ENCODE results near the gene SSBP3. TPM values are rescaled to one million over a fixed set of nuclear protein-coding genes. Genes with fewer than 3 reads are reported as not detected.

SSBP3 gene
- total RNA-seq, 2 experiments from 2014 or later = 62.2 to 63.2 TPM

- POLR2A ChIA-PET = no interaction called here
Observed at GRCh38 chr1:54378874-54379554, 27.2 kb downstream of the SSBP3 start.

DNA sequence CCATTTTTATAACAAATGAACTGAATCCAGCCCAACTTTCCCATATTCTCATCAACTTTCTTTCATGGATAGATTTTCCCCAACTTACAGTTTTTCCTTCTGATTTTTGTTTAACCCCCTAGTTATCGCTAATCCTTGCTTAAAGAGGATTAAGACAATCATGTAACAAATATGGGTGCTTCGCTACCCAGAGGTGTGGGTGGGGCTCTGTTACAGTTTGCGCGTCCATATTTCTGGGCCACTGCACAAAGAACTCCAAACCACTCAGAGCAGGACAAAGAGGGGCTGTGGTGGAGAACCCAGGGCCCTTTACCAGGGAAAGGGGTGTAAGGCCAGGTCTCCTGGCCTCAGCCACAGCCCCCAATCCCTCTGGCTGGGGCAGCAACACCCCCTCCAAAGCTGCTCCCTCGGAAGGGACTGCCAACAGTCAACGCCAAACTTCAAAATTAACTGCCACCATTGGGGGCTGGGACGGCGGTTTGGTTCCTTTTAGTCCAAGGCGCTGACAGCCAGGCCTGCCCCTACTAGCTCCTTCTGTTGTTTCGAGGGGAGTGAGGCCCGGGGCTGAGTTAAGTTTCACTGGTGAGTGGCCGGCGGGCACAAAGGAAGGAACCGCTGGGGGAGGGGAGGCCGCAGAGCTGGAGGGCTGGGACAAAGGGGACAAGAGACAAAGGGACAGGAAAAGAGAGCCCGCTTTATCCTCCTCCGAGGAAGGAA lies 27.9 kb downstream of the SSBP3 start:
- POLR2A ChIA-PET = no interaction called here
- CTCF ChIA-PET = no interaction called here

More at GRCh38 chr1:54378874-54379554, 27.2 kb downstream of the SSBP3 start:
- CTCF ChIA-PET = no interaction called here

DNA sequence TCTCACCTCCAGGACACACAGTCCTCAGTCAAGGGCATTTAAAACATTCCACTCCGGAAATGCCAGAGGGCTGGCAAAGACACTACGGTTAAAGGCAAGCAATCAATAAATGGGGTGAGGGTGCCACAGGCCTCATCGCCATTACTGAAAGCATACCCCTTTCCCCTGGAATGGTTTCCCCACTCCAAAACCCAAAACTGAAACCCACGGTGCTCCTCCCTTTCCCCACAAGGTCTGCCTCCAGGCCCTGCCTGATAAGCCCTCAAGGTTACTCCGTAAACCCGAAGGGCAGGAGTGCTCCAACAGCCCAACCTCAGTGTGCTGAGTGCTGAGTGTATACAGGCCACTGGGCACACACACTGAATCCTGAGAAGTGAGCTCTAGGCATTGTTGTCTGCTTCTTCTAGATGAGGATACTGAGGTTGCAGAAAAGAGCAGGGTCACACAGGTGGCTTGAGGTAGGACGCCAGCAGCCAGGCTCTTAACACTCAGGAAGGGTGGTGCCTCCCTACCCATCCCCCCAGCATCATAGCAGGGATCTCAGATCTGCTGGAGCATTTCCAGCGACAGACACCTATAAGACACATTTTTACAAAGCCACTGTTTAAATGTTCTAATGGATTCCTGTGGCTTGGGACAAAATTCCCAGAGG lies 29.0 kb downstream of the SSBP3 start:
- POLR2A ChIA-PET = no interaction called here
- CTCF ChIA-PET = no interaction called here

- ChIA-PET CTCF (no interaction called here), POLR2A (interaction anchor here (0.6 kb wide), 1 partner anchor 557 kb away, joined by 3 read pairs; no protein-coding TSS in a partner anchor)
Observed at GRCh38 chr1:54376430-54377039, 29.7 kb downstream of the SSBP3 start.

- CTCF ChIA-PET = no interaction called here
Observed at GRCh38 chr1:54375712-54376429, 30.3 kb downstream of the SSBP3 start.

DNA sequence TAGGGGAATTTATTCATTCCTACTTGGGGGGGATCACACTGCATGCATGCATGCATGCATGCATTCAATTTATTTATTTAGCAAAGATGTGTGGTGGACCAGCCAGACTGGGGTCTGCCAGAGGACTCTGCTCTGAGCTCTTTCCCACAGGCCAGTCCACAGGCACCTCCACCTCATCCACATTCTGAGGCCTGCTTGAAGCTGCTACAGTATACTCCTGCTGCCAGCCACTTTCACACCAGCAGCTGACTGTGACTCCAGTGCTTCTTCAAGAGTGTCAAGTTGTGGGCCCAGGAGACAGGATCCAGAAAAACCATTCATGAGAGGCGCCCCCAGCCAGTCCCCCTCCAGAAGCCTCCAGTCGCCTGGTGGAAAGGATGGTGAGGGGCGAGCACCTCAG lies 30.9 kb downstream of the SSBP3 start:
- ChIA-PET CTCF (no interaction called here), POLR2A (no interaction called here)

More at GRCh38 chr1:54375712-54376429, 30.3 kb downstream of the SSBP3 start:
- POLR2A ChIA-PET = interaction anchor here (0.6 kb wide), 1 partner anchor 556 kb away, joined by 3 read pairs; no protein-coding TSS in a partner anchor

DNA sequence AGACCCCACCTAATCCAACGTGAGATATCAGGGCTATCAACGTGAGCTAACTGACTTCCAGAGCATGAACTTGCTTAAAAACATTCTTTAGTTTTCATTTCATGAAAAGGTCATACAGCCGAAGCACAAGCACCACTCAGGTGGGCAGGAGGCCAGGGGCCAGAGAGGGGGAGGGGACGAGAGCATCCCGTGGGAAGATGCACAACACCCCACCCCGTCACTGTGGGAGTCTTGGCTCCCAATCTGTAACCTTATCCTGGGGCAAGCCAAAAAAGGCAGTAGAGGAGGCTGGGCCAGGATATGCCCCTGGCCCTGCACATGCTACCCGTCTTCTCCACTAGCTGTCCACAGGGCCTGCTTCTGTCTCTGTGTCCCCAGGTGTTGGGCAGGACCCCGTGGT lies 31.4 kb downstream of the SSBP3 start:
- ChIA-PET POLR2A (no interaction called here), CTCF (interaction anchor here (0.6 kb wide), 1 partner anchor 21 kb away, joined by 3 read pairs; no protein-coding TSS in a partner anchor)

DNA sequence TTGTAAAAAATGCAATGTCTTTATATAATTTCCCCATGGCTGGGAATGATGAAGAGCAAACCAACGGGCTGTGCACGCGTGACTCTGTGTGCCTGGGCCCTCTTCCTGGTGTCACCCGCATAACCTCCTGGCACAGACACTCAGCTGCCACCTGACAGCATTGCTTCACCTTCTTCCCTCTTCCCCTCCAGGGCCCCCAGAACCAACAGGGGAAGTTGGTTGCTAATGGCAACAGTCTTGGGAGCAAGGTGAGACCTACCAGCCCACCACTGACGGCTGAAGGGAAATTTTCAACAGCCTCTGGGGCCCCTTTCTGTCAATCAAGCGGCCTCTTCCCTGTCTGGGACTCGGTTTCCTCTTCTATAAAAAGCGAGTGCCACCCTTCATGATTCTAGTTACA lies 33.2 kb downstream of the SSBP3 start:
- POLR2A ChIA-PET = no interaction called here
- CTCF ChIA-PET = no interaction called here

- ChIA-PET CTCF (no interaction called here), POLR2A (no interaction called here)
Observed at GRCh38 chr1:54371942-54372275, 34.3 kb downstream of the SSBP3 start.

- POLR2A ChIA-PET = no interaction called here
Observed at GRCh38 chr1:54371038-54371941, 34.9 kb downstream of the SSBP3 start.

GRCh38 chr1:54370287-54370989 lies 35.8 kb downstream of the SSBP3 start:
- ChIA-PET CTCF (no interaction called here), POLR2A (no interaction called here)

More at GRCh38 chr1:54371038-54371941, 34.9 kb downstream of the SSBP3 start:
- CTCF ChIA-PET = no interaction called here

GRCh38 chr1:54367613-54368012 lies 38.6 kb downstream of the SSBP3 start:
- POLR2A ChIA-PET = interaction anchor here (0.7 kb wide), 1 partner anchor 73 kb away, joined by 14 read pairs; no protein-coding TSS in a partner anchor
- CTCF ChIA-PET = no interaction called here

DNA sequence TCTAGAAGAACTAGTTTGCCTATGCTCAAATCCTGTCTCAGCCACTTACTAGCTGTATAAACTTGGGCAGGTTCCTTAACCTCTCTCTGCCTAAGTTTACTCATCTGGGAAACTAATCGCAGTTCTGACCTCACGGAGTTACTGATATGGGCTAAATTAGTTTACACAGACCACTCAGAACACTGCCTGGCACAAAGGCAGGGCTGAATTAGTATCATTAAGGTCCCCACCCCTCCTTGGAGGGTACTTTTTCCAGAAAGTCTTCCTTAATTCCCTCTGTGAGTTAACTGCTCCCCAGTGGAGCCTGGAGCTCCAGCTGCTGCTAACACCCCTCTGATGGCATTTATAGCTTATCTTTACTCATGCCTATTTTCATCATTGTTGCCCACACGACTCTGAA lies 40.3 kb downstream of the SSBP3 start:
- CTCF ChIA-PET = no interaction called here
- POLR2A ChIA-PET = no interaction called here

DNA sequence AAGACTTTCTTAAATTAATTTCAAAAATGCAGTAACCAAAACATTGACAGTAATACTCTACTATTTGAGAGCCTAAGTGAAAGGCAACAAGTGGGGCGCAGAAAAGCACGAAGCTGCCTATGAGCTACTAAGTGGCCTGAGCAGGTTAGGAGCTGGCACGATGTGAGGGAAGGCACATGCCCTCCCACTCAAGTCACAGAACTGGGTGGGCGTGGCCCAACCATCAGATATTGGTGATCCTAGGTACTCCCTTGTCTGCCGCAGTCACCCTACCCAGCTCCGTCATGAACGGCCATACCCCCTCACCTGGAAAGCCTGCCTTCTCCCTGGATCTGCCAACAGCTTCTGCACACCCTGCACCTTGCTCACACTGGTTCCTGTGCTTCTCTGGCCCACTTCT lies 40.8 kb downstream of the SSBP3 start:
- POLR2A ChIA-PET = no interaction called here
- CTCF ChIA-PET = interaction anchor here (0.6 kb wide), 1 partner anchor 631 kb away, joined by 3 read pairs; no protein-coding TSS in a partner anchor

DNA sequence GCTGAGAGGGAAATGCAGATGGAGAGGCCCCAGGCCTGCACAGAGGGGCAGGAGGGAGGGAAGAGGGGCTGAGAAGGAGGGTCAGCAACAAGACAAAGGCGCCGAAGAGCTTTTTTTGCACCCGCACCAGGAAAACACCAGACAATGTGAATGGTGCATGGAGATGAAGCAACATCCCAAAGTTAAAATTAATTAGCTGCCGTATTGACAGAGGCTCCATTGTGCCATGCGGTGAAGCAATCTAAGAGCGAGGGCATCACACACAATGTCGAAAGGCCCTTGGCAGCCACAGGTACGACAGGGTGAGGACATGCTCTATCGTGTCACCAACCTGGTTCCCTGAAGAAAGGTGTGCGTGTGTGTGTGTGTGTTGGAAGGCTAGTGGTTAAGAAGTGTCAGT lies 41.2 kb downstream of the SSBP3 start:
- ChIA-PET POLR2A (no interaction called here), CTCF (interaction anchor here (0.6 kb wide), 1 partner anchor 631 kb away, joined by 3 read pairs; no protein-coding TSS in a partner anchor)

- CTCF ChIA-PET = no interaction called here
Observed at GRCh38 chr1:54364582-54364981, 41.6 kb downstream of the SSBP3 start.

DNA sequence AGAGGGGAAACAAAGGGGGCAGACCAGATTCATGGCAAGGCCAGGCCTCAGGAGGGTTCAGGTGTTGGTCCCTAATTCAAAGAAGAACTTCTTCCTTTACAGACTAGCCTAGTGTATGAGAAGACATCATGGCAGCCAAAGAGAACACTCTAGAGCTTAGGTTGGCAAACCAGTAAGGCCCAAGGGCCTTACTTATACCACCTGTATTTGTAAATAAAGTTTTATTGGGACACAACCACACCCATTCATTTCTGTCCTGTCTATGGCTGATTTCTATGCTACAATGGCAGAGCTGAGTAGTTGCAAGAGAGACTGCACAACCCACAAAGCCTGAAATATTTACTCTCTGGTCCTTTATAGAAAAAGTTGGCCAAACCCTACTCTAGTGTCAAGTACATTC lies 42.3 kb downstream of the SSBP3 start:
- POLR2A ChIA-PET = no interaction called here
- CTCF ChIA-PET = no interaction called here

More at GRCh38 chr1:54364582-54364981, 41.6 kb downstream of the SSBP3 start:
- POLR2A ChIA-PET = no interaction called here

DNA sequence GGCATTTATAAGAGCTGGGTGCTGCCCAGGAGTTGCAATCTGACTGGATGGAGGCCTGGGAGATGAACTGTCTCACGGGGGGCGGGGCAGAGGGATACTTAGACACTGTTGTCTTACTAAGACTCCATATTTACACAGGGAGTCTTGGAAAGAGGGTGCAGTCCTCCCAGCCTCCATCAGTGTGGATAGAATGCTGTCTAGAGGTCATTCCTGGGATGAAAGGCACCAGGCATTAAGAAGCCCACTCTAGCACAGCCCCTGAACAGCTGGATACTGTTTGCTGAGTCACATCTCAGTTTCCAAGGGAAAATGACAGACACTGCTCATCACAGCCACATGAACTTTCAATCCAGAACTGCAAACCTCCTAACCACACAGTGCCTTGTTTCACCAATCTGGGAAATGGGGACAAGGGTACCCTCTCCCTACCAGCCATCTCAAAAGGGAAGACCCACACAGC lies 43.3 kb downstream of the SSBP3 start:
- POLR2A ChIA-PET = interaction anchor here (0.5 kb wide), 1 partner anchor 41 kb away, joined by 3 read pairs; no protein-coding TSS in a partner anchor
- CTCF ChIA-PET = no interaction called here
